ENCODE data around the gene ULK1.

ULK1 gene

DNA sequence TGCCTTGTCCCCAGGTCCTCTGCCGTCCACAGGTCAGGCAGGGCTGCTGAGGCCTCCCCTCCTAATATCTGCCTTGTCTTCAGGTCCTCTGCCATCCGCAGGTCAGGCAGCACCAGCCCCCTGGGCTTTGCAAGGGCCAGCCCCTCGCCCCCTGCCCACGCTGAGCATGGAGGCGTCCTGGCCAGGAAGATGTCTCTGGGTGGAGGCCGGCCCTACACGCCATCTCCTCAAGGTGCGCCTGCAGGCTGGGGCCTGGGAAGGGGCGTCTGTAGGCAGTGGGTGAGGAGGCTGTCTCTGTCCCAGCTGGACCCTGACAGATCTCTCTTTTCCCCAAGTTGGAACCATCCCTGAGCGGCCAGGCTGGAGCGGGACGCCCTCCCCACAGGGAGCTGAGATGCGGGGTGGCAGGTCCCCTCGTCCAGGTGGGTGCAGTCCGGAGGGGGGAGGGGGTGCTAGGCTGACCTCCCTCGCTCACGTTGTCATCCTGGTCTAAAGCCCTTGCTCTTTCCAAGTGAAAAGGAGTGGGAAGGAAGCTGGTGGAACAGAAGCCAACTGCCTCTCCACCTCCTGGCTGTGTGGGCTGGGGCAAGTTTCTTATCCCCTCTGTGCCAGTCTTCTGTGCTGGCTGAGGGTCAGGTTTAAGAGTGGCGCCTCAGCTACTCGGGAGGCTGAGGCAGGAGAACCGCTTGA is 20.7 kb downstream of the ULK1 start:
- TF ChIP-seq CTCF (IDR thresholded peaks at IDR 0.05; ENCODE audit: low read depth, low read length, poor library complexity, severe bottlenecking), result no peak
- TF ChIP-seq EZH2phosphoT487 (IDR thresholded peaks at IDR 0.05; ENCODE audit: borderline replicate concordance, low read length), result no peak
- H3F3A ChIP-seq (ENCODE audit: control insufficient read depth, insufficient read depth), result no peaks in the 10 kb centered on the region
- no peak overlapping the region for H3K27ac ChIP-seq (ENCODE audit: low read depth, low read length)
- H3K4me2 ChIP-seq (ENCODE audit: low read length), result no peak overlapping the region
- no peaks in the 10 kb centered on the region for H3K36me3 ChIP-seq (ENCODE audit: control insufficient read depth, low read length)
- H3K4me1 ChIP-seq (ENCODE audit: control insufficient read depth, low read length), result no peaks in the 10 kb centered on the region
- H4K20me1 ChIP-seq (ENCODE audit: control insufficient read depth, insufficient read depth, low read depth, low read length), result no peaks in the 10 kb centered on the region
- no peaks in the 10 kb centered on the region for H3K79me2 ChIP-seq (ENCODE audit: control insufficient read depth, low read length)
- H3K27me3 ChIP-seq (ENCODE audit: control insufficient read depth, low read length), result no peaks in the 10 kb centered on the region
- no peaks in the 10 kb centered on the region for H3K9me2 ChIP-seq (replicated peaks; ENCODE audit: control insufficient read depth, low read length)
- no peaks in the 10 kb centered on the region for H3K9me3 ChIP-seq (ENCODE audit: control insufficient read depth, insufficient read depth, low read length)
- no peak overlapping the region for H3K4me3 ChIP-seq (ENCODE audit: low read length)

DNA sequence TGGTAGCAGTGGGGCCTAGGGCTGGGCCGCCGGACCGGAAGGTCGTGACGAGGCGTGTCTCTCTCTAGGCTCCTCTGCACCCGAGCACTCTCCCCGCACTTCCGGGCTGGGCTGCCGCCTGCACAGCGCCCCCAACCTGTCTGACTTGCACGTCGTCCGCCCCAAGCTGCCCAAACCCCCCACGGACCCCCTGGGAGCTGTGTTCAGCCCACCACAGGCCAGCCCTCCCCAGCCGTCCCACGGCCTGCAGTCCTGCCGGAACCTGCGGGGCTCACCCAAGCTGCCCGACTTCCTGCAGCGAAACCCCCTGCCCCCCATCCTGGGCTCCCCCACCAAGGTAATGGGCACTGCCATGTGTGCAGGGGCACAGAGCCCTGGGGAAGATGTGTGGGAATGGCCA is 21.4 kb downstream of the ULK1 start:
- Histone ChIP-seq H3F3A (ENCODE audit: control insufficient read depth, insufficient read depth) (no peaks in the 10 kb centered on the region), H3K27me3 (ENCODE audit: control insufficient read depth, low read length) (no peaks in the 10 kb centered on the region), H3K79me2 (ENCODE audit: control insufficient read depth, low read length) (no peaks in the 10 kb centered on the region), H3K4me3 (ENCODE audit: low read length) (no peak overlapping the region), H4K20me1 (ENCODE audit: control insufficient read depth, insufficient read depth, low read depth, low read length) (no peaks in the 10 kb centered on the region), H3K27ac (ENCODE audit: low read depth, low read length) (no peak overlapping the region), H3K4me2 (ENCODE audit: low read length) (no peak overlapping the region), H3K9me2 (replicated peaks; ENCODE audit: control insufficient read depth, low read length) (no peaks in the 10 kb centered on the region), H3K36me3 (ENCODE audit: control insufficient read depth, low read length) (no peaks in the 10 kb centered on the region), H3K4me1 (ENCODE audit: control insufficient read depth, low read length) (no peaks in the 10 kb centered on the region), H3K9me3 (ENCODE audit: control insufficient read depth, insufficient read depth, low read length) (no peaks in the 10 kb centered on the region)
- TF ChIP-seq EZH2phosphoT487 (IDR thresholded peaks at IDR 0.05; ENCODE audit: borderline replicate concordance, low read length) (no peak), CTCF (IDR thresholded peaks at IDR 0.05; ENCODE audit: low read depth, low read length, poor library complexity, severe bottlenecking) (peak; percentile 21)

DNA sequence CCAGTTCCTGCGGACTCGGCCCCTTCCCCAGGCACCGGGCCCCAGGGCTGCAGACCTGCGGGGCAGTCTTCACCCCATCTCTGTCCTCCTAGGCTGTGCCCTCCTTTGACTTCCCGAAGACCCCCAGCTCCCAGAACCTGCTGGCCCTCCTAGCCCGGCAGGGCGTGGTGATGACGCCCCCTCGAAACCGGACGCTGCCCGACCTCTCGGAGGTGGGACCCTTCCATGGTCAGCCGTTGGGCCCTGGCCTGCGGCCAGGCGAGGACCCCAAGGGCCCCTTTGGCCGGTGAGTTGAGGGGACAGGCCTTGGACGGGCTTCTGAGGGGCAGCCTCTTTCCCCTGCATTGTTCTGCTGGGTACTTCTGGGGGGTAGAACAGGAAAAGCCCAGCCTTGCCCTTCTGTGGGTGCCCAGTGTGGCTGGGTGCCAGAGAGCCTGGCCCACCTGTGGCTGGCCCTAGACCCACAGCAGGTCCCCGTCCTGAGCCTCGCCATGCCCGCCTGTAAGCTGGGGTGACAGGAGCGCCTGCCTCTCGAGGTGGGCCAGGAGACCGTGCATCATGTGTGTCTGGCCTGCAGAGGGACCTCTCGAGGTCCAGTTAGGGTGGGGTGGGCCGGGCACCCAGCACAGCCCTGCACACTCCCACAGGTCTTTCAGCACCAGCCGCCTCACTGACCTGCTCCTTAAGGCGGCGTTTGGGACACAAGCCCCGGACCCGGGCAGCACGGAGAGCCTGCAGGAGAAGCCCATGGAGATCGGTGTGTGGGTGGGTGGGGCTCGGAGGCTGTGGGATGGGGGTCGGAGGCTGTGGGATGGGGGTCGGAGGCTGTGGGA is 22.1 kb downstream of the ULK1 start:
- H3K4me2 ChIP-seq (ENCODE audit: low read length), result no peak overlapping the region
- peaks cover 1% of the 10 kb centered on the region for H3K27me3 ChIP-seq (ENCODE audit: control insufficient read depth, low read length)
- H3K9me3 ChIP-seq (ENCODE audit: control insufficient read depth, insufficient read depth, low read length), result no peaks in the 10 kb centered on the region
- H3K4me1 ChIP-seq (ENCODE audit: control insufficient read depth, low read length), result no peaks in the 10 kb centered on the region
- no peaks in the 10 kb centered on the region for H3K36me3 ChIP-seq (ENCODE audit: control insufficient read depth, low read length)
- no peaks in the 10 kb centered on the region for H3K79me2 ChIP-seq (ENCODE audit: control insufficient read depth, low read length)
- H3K27ac ChIP-seq (ENCODE audit: low read depth, low read length), result no peak overlapping the region
- no peaks in the 10 kb centered on the region for H3K9me2 ChIP-seq (replicated peaks; ENCODE audit: control insufficient read depth, low read length)
- H3K4me3 ChIP-seq (ENCODE audit: low read length), result no peak overlapping the region
- H3F3A ChIP-seq (ENCODE audit: control insufficient read depth, insufficient read depth), result no peaks in the 10 kb centered on the region
- peaks cover 1% of the 10 kb centered on the region; the same call in 1 of the 2 replicates for H4K20me1 ChIP-seq (ENCODE audit: control insufficient read depth, insufficient read depth, low read depth, low read length)
- TF ChIP-seq EZH2phosphoT487 (IDR thresholded peaks at IDR 0.05; ENCODE audit: borderline replicate concordance, low read length) (no peak), CTCF (IDR thresholded peaks at IDR 0.05; ENCODE audit: low read depth, low read length, poor library complexity, severe bottlenecking) (no peak)
